ENCODE data around the gene HCFC1R1.

- TF ChIP-seq, protein P1, sequence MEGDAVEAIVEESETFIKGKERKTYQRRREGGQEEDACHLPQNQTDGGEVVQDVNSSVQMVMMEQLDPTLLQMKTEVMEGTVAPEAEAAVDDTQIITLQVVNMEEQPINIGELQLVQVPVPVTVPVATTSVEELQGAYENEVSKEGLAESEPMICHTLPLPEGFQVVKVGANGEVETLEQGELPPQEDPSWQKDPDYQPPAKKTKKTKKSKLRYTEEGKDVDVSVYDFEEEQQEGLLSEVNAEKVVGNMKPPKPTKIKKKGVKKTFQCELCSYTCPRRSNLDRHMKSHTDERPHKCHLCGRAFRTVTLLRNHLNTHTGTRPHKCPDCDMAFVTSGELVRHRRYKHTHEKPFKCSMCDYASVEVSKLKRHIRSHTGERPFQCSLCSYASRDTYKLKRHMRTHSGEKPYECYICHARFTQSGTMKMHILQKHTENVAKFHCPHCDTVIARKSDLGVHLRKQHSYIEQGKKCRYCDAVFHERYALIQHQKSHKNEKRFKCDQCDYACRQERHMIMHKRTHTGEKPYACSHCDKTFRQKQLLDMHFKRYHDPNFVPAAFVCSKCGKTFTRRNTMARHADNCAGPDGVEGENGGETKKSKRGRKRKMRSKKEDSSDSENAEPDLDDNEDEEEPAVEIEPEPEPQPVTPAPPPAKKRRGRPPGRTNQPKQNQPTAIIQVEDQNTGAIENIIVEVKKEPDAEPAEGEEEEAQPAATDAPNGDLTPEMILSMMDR (IDR thresholded peaks at IDR 0.05; ENCODE audit: low read length), result no peak
- TF ChIP-seq EZH2 (optimal IDR thresholded peaks at IDR 0.05; ENCODE audit: low read depth, low read length) (no peak), EZH2phosphoT487 (IDR thresholded peaks at IDR 0.05; ENCODE audit: low read length) (no peak)
Observed at GRCh38 chr16:3008690-3009037, 15.1 kb downstream of the HCFC1R1 start.
